ENCODE results near the gene WASHC1. TPM values are rescaled to one million over a fixed set of nuclear protein-coding genes. Genes with fewer than 3 reads are reported as not detected.
"Not testable (repeated sequence)": the region's sequence is repeated elsewhere in the genome, so short reads cannot be mapped to it uniquely, and the experiment has no call there.

Gene WASHC1, protein sequence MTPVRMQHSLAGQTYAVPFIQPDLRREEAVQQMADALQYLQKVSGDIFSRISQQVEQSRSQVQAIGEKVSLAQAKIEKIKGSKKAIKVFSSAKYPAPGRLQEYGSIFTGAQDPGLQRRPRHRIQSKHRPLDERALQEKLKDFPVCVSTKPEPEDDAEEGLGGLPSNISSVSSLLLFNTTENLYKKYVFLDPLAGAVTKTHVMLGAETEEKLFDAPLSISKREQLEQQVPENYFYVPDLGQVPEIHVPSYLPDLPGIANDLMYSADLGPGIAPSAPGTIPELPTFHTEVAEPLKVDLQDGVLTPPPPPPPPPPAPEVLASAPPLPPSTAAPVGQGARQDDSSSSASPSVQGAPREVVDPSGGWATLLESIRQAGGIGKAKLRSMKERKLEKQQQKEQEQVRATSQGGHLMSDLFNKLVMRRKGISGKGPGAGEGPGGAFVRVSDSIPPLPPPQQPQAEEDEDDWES
- total RNA-seq (2016; rRNA removed; fragmentation: Illumina TruSeq; extraction: Trizol) (6.9 and 10.9 TPM in 2 replicates), polyA plus RNA-seq (2011; rRNA removed) (13.0 and 15.0 TPM in 2 replicates), polyA minus RNA-seq (2011; rRNA and poly(A)+ RNA removed; ENCODE audit: low replicate concordance) (3.7 and 9.2 TPM in 2 replicates), Bru-seq, nascent RNA (percentile 54 among the genes with signal in this experiment), BruChase-seq, experiment 1, labeled RNA remaining after a 6-hour chase (percentile 68 among the genes with signal in this experiment), BruChase-seq, experiment 2, labeled RNA remaining after a 2-hour chase (percentile 63 among the genes with signal in this experiment)
- total RNA-seq (2016; cell fraction: cytosol; rRNA removed; fragmentation: Illumina TruSeq; extraction: Trizol; ENCODE audit: low read depth), result 3.2 and 3.8 TPM in 2 replicates
- 7.3 and 10.6 TPM in 2 replicates for total RNA-seq (2016; cell fraction: insoluble cytoplasmic fraction; rRNA removed; fragmentation: Illumina TruSeq; extraction: Trizol)
- total RNA-seq (2016; cell fraction: membrane; rRNA removed; fragmentation: Illumina TruSeq; extraction: Trizol), result 4.5 TPM in 2 replicates
- total RNA-seq (2016; cell fraction: nucleus; rRNA removed; fragmentation: Illumina TruSeq; extraction: Trizol), result 5.7 TPM in 2 replicates
- 4.0 and 5.6 TPM in 2 replicates for polyA plus RNA-seq (2011; cell fraction: cytosol; rRNA removed)
- polyA plus RNA-seq (2011; cell fraction: nucleus; rRNA removed), result 28.7 and 31.9 TPM in 2 replicates
- polyA plus RNA-seq (2012), result 5.2 and 9.0 TPM in 2 replicates
- 2.9 TPM in 2 replicates for polyA plus RNA-seq (2016; cell fraction: cytosol; fragmentation: Illumina TruSeq; extraction: Trizol; ENCODE audit: low read depth)
- 6.5 and 7.8 TPM in 2 replicates for polyA plus RNA-seq (2016; cell fraction: insoluble cytoplasmic fraction; fragmentation: Illumina TruSeq; extraction: Trizol; ENCODE audit: low read depth)
- polyA plus RNA-seq (2016; cell fraction: membrane; fragmentation: Illumina TruSeq; extraction: Trizol; ENCODE audit: low read depth), result 3.9 and 4.2 TPM in 2 replicates
- 13.9 and 18.3 TPM in 2 replicates for polyA plus RNA-seq (2016; cell fraction: nucleus; fragmentation: Illumina TruSeq; extraction: Trizol; ENCODE audit: insufficient read depth, low read depth)
- polyA minus RNA-seq (2011; cell fraction: cytosol; rRNA and poly(A)+ RNA removed), result 2.3 and 2.9 TPM in 2 replicates
- 2.4 and 2.6 TPM in 2 replicates for polyA minus RNA-seq (2011; cell fraction: nucleus; rRNA and poly(A)+ RNA removed)
- long read RNA-seq, experiment 1, partial matches to known transcripts, result 0 of 1 reads
- long read RNA-seq, experiment 1, other reads (novel, unspliced or antisense), result 1 of 1 reads
- long read RNA-seq, experiment 2, partial matches to known transcripts, result 2 of 7 reads
- long read RNA-seq, experiment 2, other reads (novel, unspliced or antisense), result 5 of 7 reads

DNA sequence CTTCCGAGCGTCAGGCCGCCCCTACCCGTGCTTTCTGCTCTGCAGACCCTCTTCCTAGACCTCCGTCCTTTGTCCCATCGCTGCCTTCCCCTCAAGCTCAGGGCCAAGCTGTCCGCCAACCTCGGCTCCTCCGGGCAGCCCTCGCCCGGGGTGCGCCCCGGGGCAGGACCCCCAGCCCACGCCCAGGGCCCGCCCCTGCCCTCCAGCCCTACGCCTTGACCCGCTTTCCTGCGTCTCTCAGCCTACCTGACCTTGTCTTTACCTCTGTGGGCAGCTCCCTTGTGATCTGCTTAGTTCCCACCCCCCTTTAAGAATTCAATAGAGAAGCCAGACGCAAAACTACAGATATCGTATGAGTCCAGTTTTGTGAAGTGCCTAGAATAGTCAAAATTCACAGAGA, at the start of gene WASHC1:
Gene WASHC1 (minus strand): TSS at position 101 of the 400 bp plus-strand sequence. CDS start 4,457 bp downstream, outside the sequence.
- H3K4me2 ChIP-seq (ENCODE audit: low read depth, low read length); CTCF ChIA-PET (ENCODE audit: low intra/inter-chr PET ratio, low total read pairs); FAIRE-seq; POLR2A ChIA-PET; DNase-seq (ENCODE audit: low spot score); H3K27ac ChIP-seq (ENCODE audit: extremely low read length, insufficient read depth, low read length); intact Hi-C loops (cut with micrococcal nuclease; ENCODE audit: unreplicated experiment); H3K9me3 ChIP-seq (ENCODE audit: low read length); H4K20me1 ChIP-seq (ENCODE audit: insufficient read depth, low read length); H3K36me3 ChIP-seq (replicated peaks in 1 of 2; ENCODE audit: control insufficient read depth in 1 of 2, insufficient read depth in 2 of 2, low read length in 2 of 2); H2AFZ ChIP-seq (ENCODE audit: low read length); in situ Hi-C loops (cut with HindIII; ENCODE audit: extremely low pct_ligation_motif_present, low pct_unique_long_range_greater_than_20kb); H3K79me2 ChIP-seq (ENCODE audit: insufficient read depth, low read length); ATAC-seq; H3K4me1 ChIP-seq (ENCODE audit: insufficient read depth, low read length); H3K27me3 ChIP-seq (ENCODE audit: control insufficient read depth in 1 of 2, insufficient read depth in 2 of 2, low read length in 2 of 2); BruUV-seq (replicated peaks): not testable (repeated sequence)
- H3K4me3 ChIP-seq (replicated peaks in 1 of 3; ENCODE audit: insufficient read depth in 1 of 3, low read depth in 2 of 3, low read length in 3 of 3), result peak within 1 kb of the TSS in 2 of 3 experiments; percentile 52 to 57; a peak in 4 of 6 replicates
- peak within 1 kb of the TSS; percentile 43; the same call in 1 of the 2 replicates for H3K9ac ChIP-seq (ENCODE audit: insufficient read depth, low read depth, low read length)
- no CpG with 5 or more reads among the region's 20 CpGs for WGBS (ENCODE audit: low lambda C conversion rate)

DNA sequence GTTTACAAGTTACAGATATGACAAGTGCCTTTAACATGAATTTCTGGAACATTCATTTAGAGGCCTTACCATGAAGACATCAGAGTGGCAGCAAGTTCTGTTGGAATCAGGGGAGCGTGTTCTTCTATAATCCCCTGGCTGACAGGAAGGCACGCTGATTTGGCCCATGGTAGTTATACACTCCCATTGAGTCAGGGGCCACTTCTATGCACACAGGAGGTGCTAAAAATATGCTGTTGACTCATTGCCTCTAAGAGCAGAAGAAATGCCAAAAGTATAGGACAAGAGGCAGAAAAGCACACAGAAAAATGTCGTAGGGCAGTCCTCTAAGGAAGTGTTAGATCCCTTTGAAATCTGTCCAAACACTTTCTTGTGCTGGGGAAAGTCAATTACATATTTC, 49.1 kb upstream of the WASHC1 start:
- ATAC-seq; FAIRE-seq; DNase-seq (ENCODE audit: low spot score); CTCF ChIA-PET (ENCODE audit: low intra/inter-chr PET ratio, low total read pairs); H3K79me2 ChIP-seq (ENCODE audit: insufficient read depth, low read length); H3K27ac ChIP-seq (ENCODE audit: extremely low read length, insufficient read depth, low read length); BruUV-seq (replicated peaks); H3K4me3 ChIP-seq (replicated peaks in 1 of 3; ENCODE audit: insufficient read depth in 1 of 3, low read depth in 2 of 3, low read length in 3 of 3); H3K9me3 ChIP-seq (ENCODE audit: low read length); H3K36me3 ChIP-seq (replicated peaks in 1 of 2; ENCODE audit: control insufficient read depth in 1 of 2, insufficient read depth in 2 of 2, low read length in 2 of 2); POLR2A ChIA-PET; H3K4me1 ChIP-seq (ENCODE audit: insufficient read depth, low read length); intact Hi-C loops (cut with micrococcal nuclease; ENCODE audit: unreplicated experiment); H4K20me1 ChIP-seq (ENCODE audit: insufficient read depth, low read length); H2AFZ ChIP-seq (ENCODE audit: low read length); H3K27me3 ChIP-seq (ENCODE audit: control insufficient read depth in 1 of 2, insufficient read depth in 2 of 2, low read length in 2 of 2); H3K9ac ChIP-seq (ENCODE audit: insufficient read depth, low read depth, low read length); H3K4me2 ChIP-seq (ENCODE audit: low read depth, low read length); in situ Hi-C loops (cut with HindIII; ENCODE audit: extremely low pct_ligation_motif_present, low pct_unique_long_range_greater_than_20kb): not testable (repeated sequence)
- no CpG with 5 or more reads among the region's 3 CpGs for WGBS (ENCODE audit: low lambda C conversion rate)

DNA sequence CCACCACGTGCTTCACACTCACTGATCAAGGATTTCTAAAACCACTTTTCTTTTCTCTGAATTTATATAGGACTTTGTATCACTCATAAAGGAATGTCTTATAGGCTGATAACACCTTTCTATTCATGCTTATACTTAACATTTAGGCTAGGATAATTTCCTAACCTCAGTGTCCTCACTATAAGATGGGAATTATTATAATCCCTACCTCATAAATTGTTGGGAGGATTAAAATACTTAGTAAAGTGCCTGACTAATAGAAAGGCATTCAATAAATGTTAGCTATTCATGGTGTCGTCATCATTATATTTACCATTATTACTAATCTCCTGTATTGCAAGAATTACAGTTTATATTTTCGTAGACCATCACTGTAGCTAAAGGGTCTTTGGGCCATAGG, 47.1 kb upstream of the WASHC1 start:
- intact Hi-C loops (cut with micrococcal nuclease; ENCODE audit: unreplicated experiment); in situ Hi-C loops (cut with HindIII; ENCODE audit: extremely low pct_ligation_motif_present, low pct_unique_long_range_greater_than_20kb); BruUV-seq (replicated peaks); POLR2A ChIA-PET; DNase-seq (ENCODE audit: low spot score); H3K27me3 ChIP-seq (ENCODE audit: control insufficient read depth in 1 of 2, insufficient read depth in 2 of 2, low read length in 2 of 2); H3K9ac ChIP-seq (ENCODE audit: insufficient read depth, low read depth, low read length); FAIRE-seq; H3K27ac ChIP-seq (ENCODE audit: extremely low read length, insufficient read depth, low read length); H3K4me1 ChIP-seq (ENCODE audit: insufficient read depth, low read length); CTCF ChIA-PET (ENCODE audit: low intra/inter-chr PET ratio, low total read pairs); H3K9me3 ChIP-seq (ENCODE audit: low read length); H3K4me3 ChIP-seq (replicated peaks in 1 of 3; ENCODE audit: insufficient read depth in 1 of 3, low read depth in 2 of 3, low read length in 3 of 3); H4K20me1 ChIP-seq (ENCODE audit: insufficient read depth, low read length); H3K36me3 ChIP-seq (replicated peaks in 1 of 2; ENCODE audit: control insufficient read depth in 1 of 2, insufficient read depth in 2 of 2, low read length in 2 of 2); H2AFZ ChIP-seq (ENCODE audit: low read length); H3K4me2 ChIP-seq (ENCODE audit: low read depth, low read length); H3K79me2 ChIP-seq (ENCODE audit: insufficient read depth, low read length); ATAC-seq: not testable (repeated sequence)
- WGBS (ENCODE audit: low lambda C conversion rate), result 0% methylated on average over 2 of the region's 3 CpGs

All from HepG2 (cell line).